ENCODE measurements around the gene SEMA5B. TPM values are rescaled to one million over a fixed set of nuclear protein-coding genes. Genes with fewer than 3 reads are reported as not detected.

Gene SEMA5B
- total RNA-seq, 6 donors from 2014 or later, result 0.33 to 0.71 (median 0.65) TPM; not detected in 2

- H3K27me3 ChIP-seq, result no peaks in the 10 kb centered on the region
These were observed 88.7 kb downstream of the SEMA5B start for GRCh38 chr3:122938783-122939425.

GRCh38 chr3:122937745-122938144, 89.8 kb downstream of the SEMA5B start:
- ATAC-seq (ENCODE audit: low FRiP score in 2 of 2) (no peak), DNase-seq (no peak)
- Histone ChIP-seq H3K4me1 (peaks cover 0 to 4% (median 1%) of the 10 kb centered on the region in 4 donors), H3K27me3 (no peaks in the 10 kb centered on the region), H3K9me3 (no peaks in the 10 kb centered on the region), H3K36me3 (no peaks in the 10 kb centered on the region), H3K27ac (no peak overlapping the region), H3K4me3 (no peak overlapping the region)
- WGBS, 2 donors, result 87 to 91% methylated on average over 4 of the region's 4 CpGs
- TF ChIP-seq, protein P1, sequence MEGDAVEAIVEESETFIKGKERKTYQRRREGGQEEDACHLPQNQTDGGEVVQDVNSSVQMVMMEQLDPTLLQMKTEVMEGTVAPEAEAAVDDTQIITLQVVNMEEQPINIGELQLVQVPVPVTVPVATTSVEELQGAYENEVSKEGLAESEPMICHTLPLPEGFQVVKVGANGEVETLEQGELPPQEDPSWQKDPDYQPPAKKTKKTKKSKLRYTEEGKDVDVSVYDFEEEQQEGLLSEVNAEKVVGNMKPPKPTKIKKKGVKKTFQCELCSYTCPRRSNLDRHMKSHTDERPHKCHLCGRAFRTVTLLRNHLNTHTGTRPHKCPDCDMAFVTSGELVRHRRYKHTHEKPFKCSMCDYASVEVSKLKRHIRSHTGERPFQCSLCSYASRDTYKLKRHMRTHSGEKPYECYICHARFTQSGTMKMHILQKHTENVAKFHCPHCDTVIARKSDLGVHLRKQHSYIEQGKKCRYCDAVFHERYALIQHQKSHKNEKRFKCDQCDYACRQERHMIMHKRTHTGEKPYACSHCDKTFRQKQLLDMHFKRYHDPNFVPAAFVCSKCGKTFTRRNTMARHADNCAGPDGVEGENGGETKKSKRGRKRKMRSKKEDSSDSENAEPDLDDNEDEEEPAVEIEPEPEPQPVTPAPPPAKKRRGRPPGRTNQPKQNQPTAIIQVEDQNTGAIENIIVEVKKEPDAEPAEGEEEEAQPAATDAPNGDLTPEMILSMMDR (IDR thresholded peaks at IDR 0.05), result no peak
- TF ChIP-seq POLR2A (IDR thresholded peaks at IDR 0.05), result no peak
- TF ChIP-seq EP300 (IDR thresholded peaks at IDR 0.05), result no peak
- no peak for TF ChIP-seq POLR2AphosphoS5 (IDR thresholded peaks at IDR 0.05)

More at GRCh38 chr3:122938783-122939425, 88.7 kb downstream of the SEMA5B start:
- Histone ChIP-seq H3K36me3 (no peaks in the 10 kb centered on the region), H3K4me1 (peaks cover 0 to 10% (median 7%) of the 10 kb centered on the region in 4 donors), H3K9me3 (no peaks in the 10 kb centered on the region), H3K27ac (no peak overlapping the region), H3K4me3 (no peak overlapping the region)
- DNase-seq, result peak in 1 of 2 donors; percentile 65
- WGBS, 2 donors, result 77 to 79% methylated on average over 9 of the region's 9 CpGs
- peak; percentile 46 to 73 for ATAC-seq (ENCODE audit: low FRiP score in 2 of 2)
- TF ChIP-seq EP300 (IDR thresholded peaks at IDR 0.05) (no peak), POLR2A (IDR thresholded peaks at IDR 0.05) (no peak), POLR2AphosphoS5 (IDR thresholded peaks at IDR 0.05) (no peak)
- TF ChIP-seq, protein P1 (IDR thresholded peaks at IDR 0.05), result no peak

DNA sequence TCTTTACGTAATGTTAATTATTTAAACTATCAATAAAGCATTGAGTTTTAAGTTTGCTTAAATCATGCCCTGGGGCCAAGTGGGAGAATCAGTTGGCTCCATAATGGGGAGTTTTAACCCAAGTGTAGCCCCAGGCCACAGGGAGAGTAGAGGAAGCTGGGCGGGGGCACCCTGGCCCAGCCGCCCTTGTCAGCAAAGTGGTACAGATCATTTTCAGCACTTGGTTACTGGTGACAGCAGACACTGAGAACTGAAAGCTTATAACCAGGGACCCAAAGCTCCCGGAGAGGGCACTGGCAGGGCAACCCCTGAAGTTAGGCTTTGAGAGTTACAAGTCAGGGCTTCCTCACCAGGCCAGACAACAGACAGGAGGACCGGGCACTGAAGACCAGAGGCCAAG, 90.6 kb downstream of the SEMA5B start:
- TF ChIP-seq POLR2AphosphoS5 (IDR thresholded peaks at IDR 0.05) (no peak), POLR2A (IDR thresholded peaks at IDR 0.05) (no peak), EP300 (IDR thresholded peaks at IDR 0.05) (no peak)
- TF ChIP-seq, protein P1 (IDR thresholded peaks at IDR 0.05), result no peak
- Histone ChIP-seq H3K27ac (no peak overlapping the region), H3K4me1 (peaks cover 0 to 3% (median 0%) of the 10 kb centered on the region in 4 donors), H3K27me3 (no peaks in the 10 kb centered on the region), H3K9me3 (no peaks in the 10 kb centered on the region), H3K36me3 (no peaks in the 10 kb centered on the region), H3K4me3 (no peak overlapping the region)
- WGBS, 2 donors, result 94 to 98% methylated on average over 5 of the region's 5 CpGs
- ATAC-seq (ENCODE audit: low FRiP score in 2 of 2), result no peak
- DNase-seq, result peak in 1 of 2 donors; percentile 13

- Histone ChIP-seq H3K36me3 (no peaks in the 10 kb centered on the region), H3K4me1 (peaks cover 0 to 3% (median 0%) of the 10 kb centered on the region in 4 donors), H3K9me3 (no peaks in the 10 kb centered on the region), H3K27ac (no peak overlapping the region), H3K4me3 (no peak overlapping the region), H3K27me3 (no peaks in the 10 kb centered on the region)
- ATAC-seq (ENCODE audit: low FRiP score in 2 of 2) (no peak), DNase-seq (no peak)
- TF ChIP-seq POLR2AphosphoS5 (IDR thresholded peaks at IDR 0.05) (no peak), EP300 (IDR thresholded peaks at IDR 0.05) (no peak), POLR2A (IDR thresholded peaks at IDR 0.05) (no peak)
- TF ChIP-seq, protein P1 (IDR thresholded peaks at IDR 0.05), result no peak
- 72 to 83% methylated on average over 9 of the region's 9 CpGs for WGBS, 2 donors
These were observed 91.2 kb downstream of the SEMA5B start for GRCh38 chr3:122936335-122936734.

- no peaks in the 10 kb centered on the region for H3K27me3 ChIP-seq
- no peaks in the 10 kb centered on the region for H3K4me1 ChIP-seq
- H3K27ac ChIP-seq, result no peak overlapping the region
- no peaks in the 10 kb centered on the region for H3K9me3 ChIP-seq
- TF ChIP-seq, protein P1 (IDR thresholded peaks at IDR 0.05), result no peak
- TF ChIP-seq POLR2AphosphoS5 (IDR thresholded peaks at IDR 0.05) (no peak), EP300 (IDR thresholded peaks at IDR 0.05) (no peak), POLR2A (IDR thresholded peaks at IDR 0.05) (no peak)
- ATAC-seq (ENCODE audit: low FRiP score in 2 of 2) (no peak), DNase-seq (no peak)
- no peak overlapping the region for H3K4me3 ChIP-seq
- no peaks in the 10 kb centered on the region for H3K36me3 ChIP-seq
- 79 to 83% methylated on average over 1 of the region's 1 CpG for WGBS, 2 donors
These were observed 93.3 kb downstream of the SEMA5B start for GRCh38 chr3:122934251-122934650.
